Endothelial cell of hepatic sinusoid (primary cell): ENCODE data around the gene TAF10.

Experiments used
- in situ Hi-C: cut with HindIII; loops from 2 replicates; pipeline ENCODE4 v1.10.0; 2017; ENCODE audit warnings: low sequenced_read_pairs

TAF10 gene

GRCh38 chr11:6586434-6587359 lies 25.3 kb downstream of the TAF10 start:
- in situ Hi-C loops = no loop called here

GRCh38 chr11:6584528-6584927 lies 27.5 kb downstream of the TAF10 start:
- in situ Hi-C loops = no loop called here

GRCh38 chr11:6583584-6583983 lies 28.4 kb downstream of the TAF10 start:
- in situ Hi-C loops = no loop called here

- in situ Hi-C loops = no loop called here
These were observed 32.3 kb downstream of the TAF10 start for GRCh38 chr11:6579681-6580080.

- in situ Hi-C loops = no loop called here
These were observed 33.9 kb downstream of the TAF10 start for GRCh38 chr11:6578134-6578533.

GRCh38 chr11:6576471-6577373 lies 35.3 kb downstream of the TAF10 start:
- in situ Hi-C loops = no loop called here

GRCh38 chr11:6574816-6575715 lies 37.0 kb downstream of the TAF10 start:
- in situ Hi-C loops = no loop called here

GRCh38 chr11:6572215-6572614 lies 39.8 kb downstream of the TAF10 start:
- in situ Hi-C loops = no loop called here

GRCh38 chr11:6571434-6572008 lies 40.5 kb downstream of the TAF10 start:
- in situ Hi-C loops = no loop called here

- in situ Hi-C loops = no loop called here
These were observed 41.2 kb downstream of the TAF10 start for GRCh38 chr11:6570691-6571427.

GRCh38 chr11:6569706-6570105 lies 42.3 kb downstream of the TAF10 start:
- in situ Hi-C loops = no loop called here

GRCh38 chr11:6568191-6568918 lies 43.7 kb downstream of the TAF10 start:
- in situ Hi-C loops = no loop called here

- in situ Hi-C loops = no loop called here
These were observed 44.7 kb downstream of the TAF10 start for GRCh38 chr11:6567371-6567745.

- in situ Hi-C loops = no loop called here
These were observed 45.2 kb downstream of the TAF10 start for GRCh38 chr11:6566704-6567370.

- in situ Hi-C loops = no loop called here
These were observed 45.9 kb downstream of the TAF10 start for GRCh38 chr11:6565988-6566703.

- in situ Hi-C loops = no loop called here
These were observed 46.7 kb downstream of the TAF10 start for GRCh38 chr11:6565325-6565724.

- in situ Hi-C loops = no loop called here
These were observed 48.3 kb downstream of the TAF10 start for GRCh38 chr11:6563667-6564066.

GRCh38 chr11:6563121-6563619 lies 48.8 kb downstream of the TAF10 start:
- in situ Hi-C loops = no loop called here
